Glutamatergic neuron (in vitro differentiated cells): Measurements from ENCODE around the gene AKNA. TPM values are rescaled to one million over a fixed set of nuclear protein-coding genes. Genes with fewer than 3 reads are reported as not detected.

ENCODE experiments used
- DNase-seq: peaks from one replicate; pipeline ENCODE4 v3.0.0; 2022
- H3K27ac Mint-ChIP-seq: one replicate; pipeline ENCODE4 v1.8.0; 2020; ENCODE audit warnings: mild to moderate bottlenecking, mixed read lengths, inconsistent platforms; ENCODE audit not compliant: unreplicated experiment
- H3K27me3 Mint-ChIP-seq: one replicate; pipeline ENCODE4 v1.8.0; 2020; ENCODE audit warnings: mild to moderate bottlenecking, moderate library complexity, mixed read lengths, inconsistent platforms; ENCODE audit not compliant: unreplicated experiment
- H3K36me3 Mint-ChIP-seq: one replicate; pipeline ENCODE4 v1.8.0; 2020; ENCODE audit warnings: mild to moderate bottlenecking, mixed read lengths, inconsistent platforms; ENCODE audit not compliant: unreplicated experiment
- H3K4me1 Mint-ChIP-seq: one replicate; pipeline ENCODE4 v1.8.0; 2020; ENCODE audit warnings: mild to moderate bottlenecking, low read depth, mixed read lengths, inconsistent platforms; ENCODE audit not compliant: unreplicated experiment
- H3K4me3 Mint-ChIP-seq: one replicate; pipeline ENCODE4 v1.8.0; 2020; ENCODE audit warnings: mild to moderate bottlenecking, mixed read lengths, inconsistent platforms; ENCODE audit not compliant: unreplicated experiment
- H3K9me3 Mint-ChIP-seq: one replicate; pipeline ENCODE4 v1.8.0; 2020; ENCODE audit warnings: mild to moderate bottlenecking, moderate library complexity, mixed read lengths, inconsistent platforms; ENCODE audit not compliant: unreplicated experiment
- CTCF ChIP-seq: fragments of 200-600 bp; sonication (generic); IDR thresholded peaks from one replicate; pipeline ENCODE4 v1.5.0; 2021; ENCODE audit not compliant: partially characterized antibody, unreplicated experiment
- total RNA-seq: library from RNA; stranded (reverse); fragmentation: NEBNext Ultra II Directional; extraction: Animal tissue kit (Norgen Biotek cat#: 25700); gene quantifications from one replicate; pipeline ENCODE4 v1.2.1, GENCODE V29; 2021; ENCODE audit not compliant: unreplicated experiment

AKNA gene
- total RNA-seq, 1 donor from 2014 or later: 32.6 TPM

GRCh38 chr9:114300153-114300845, 87.5 kb downstream of the AKNA start:
- H3K27me3 Mint-ChIP-seq: peaks cover 2% of the 10 kb centered on the region
- no peak for DNase-seq
- H3K4me3 Mint-ChIP-seq: no peak overlapping the region
- H3K4me1 Mint-ChIP-seq: peaks cover 2% of the 10 kb centered on the region
- H3K36me3 Mint-ChIP-seq: peaks cover 11% of the 10 kb centered on the region
- peaks cover 3% of the 10 kb centered on the region for H3K9me3 Mint-ChIP-seq
- H3K27ac Mint-ChIP-seq: no peak overlapping the region
- no peak for TF ChIP-seq CTCF

- TF ChIP-seq CTCF: no peak
- Mint-ChIP-seq H3K9me3 (peaks cover 4% of the 10 kb centered on the region), H3K27ac (no peak overlapping the region), H3K4me1 (peaks cover 2% of the 10 kb centered on the region), H3K36me3 (peaks cover 19% of the 10 kb centered on the region), H3K4me3 (no peak overlapping the region), H3K27me3 (peaks cover 2% of the 10 kb centered on the region)
- no peak for DNase-seq
Observed at GRCh38 chr9:114299286-114300152, 88.3 kb downstream of the AKNA start.

- no peak overlapping the region for H3K4me3 Mint-ChIP-seq
- no peak for TF ChIP-seq CTCF
- peaks cover 3% of the 10 kb centered on the region for H3K9me3 Mint-ChIP-seq
- no peak overlapping the region for H3K27ac Mint-ChIP-seq
- DNase-seq: no peak
- peaks cover 2% of the 10 kb centered on the region for H3K27me3 Mint-ChIP-seq
- peaks cover 21% of the 10 kb centered on the region for H3K36me3 Mint-ChIP-seq
- H3K4me1 Mint-ChIP-seq: no peaks in the 10 kb centered on the region
Observed at GRCh38 chr9:114296338-114296737, 91.4 kb downstream of the AKNA start.

GRCh38 chr9:114294664-114295063, 93.1 kb downstream of the AKNA start:
- H3K36me3 Mint-ChIP-seq: peaks cover 21% of the 10 kb centered on the region
- H3K9me3 Mint-ChIP-seq: peaks cover 3% of the 10 kb centered on the region
- no peak overlapping the region for H3K4me3 Mint-ChIP-seq
- H3K4me1 Mint-ChIP-seq: peaks cover 5% of the 10 kb centered on the region
- no peak for TF ChIP-seq CTCF
- H3K27me3 Mint-ChIP-seq: peaks cover 2% of the 10 kb centered on the region
- H3K27ac Mint-ChIP-seq: no peak overlapping the region
- DNase-seq: no peak
